ENCODE data around the gene ICAM4. TPM values are rescaled to one million over a fixed set of nuclear protein-coding genes. Genes with fewer than 3 reads are reported as not detected.

ICAM4 gene
- total RNA-seq, 4 donors from 2014 or later, result 1.3 TPM; not detected in 3

- peaks cover 0 to 74% (median 41%) of the 10 kb centered on the region in 4 donors for H3K4me1 ChIP-seq
- no peak overlapping the region for H3K4me3 ChIP-seq
- no peaks in the 10 kb centered on the region for H3K36me3 ChIP-seq
- no peak overlapping the region for H3K27ac ChIP-seq
- 17 to 24% methylated on average over 40 to 43 of the region's 49 CpGs for WGBS, 2 donors
- no peak for DNase-seq (ENCODE audit: low spot score in 2 of 2)
- H3K9me3 ChIP-seq, result no peaks in the 10 kb centered on the region
- H3K27me3 ChIP-seq, result peaks cover 3 to 97% of the 10 kb centered on the region in 2 donors
- no peak for TF ChIP-seq POLR2A (IDR thresholded peaks at IDR 0.05)
- TF ChIP-seq CTCF (IDR thresholded peaks at IDR 0.05), result no peak
- no peak for TF ChIP-seq EP300 (IDR thresholded peaks at IDR 0.05)
These were observed 7.0 kb downstream of the ICAM4 start for GRCh38 chr19:10293637-10294367.

GRCh38 chr19:10294368-10294697 is 7.6 kb downstream of the ICAM4 start:
- H3K4me3 ChIP-seq, result no peak overlapping the region
- TF ChIP-seq CTCF (IDR thresholded peaks at IDR 0.05), result no peak
- TF ChIP-seq POLR2A (IDR thresholded peaks at IDR 0.05), result no peak
- TF ChIP-seq EP300 (IDR thresholded peaks at IDR 0.05), result no peak
- no peaks in the 10 kb centered on the region for H3K9me3 ChIP-seq
- DNase-seq (ENCODE audit: low spot score in 2 of 2), result no peak
- WGBS, 2 donors, result 6 to 20% methylated on average over 12 to 20 of the region's 25 CpGs
- no peaks in the 10 kb centered on the region for H3K36me3 ChIP-seq
- H3K27ac ChIP-seq, result no peak overlapping the region
- peaks cover 0 to 68% (median 35%) of the 10 kb centered on the region in 4 donors for H3K4me1 ChIP-seq
- H3K27me3 ChIP-seq, result peaks cover 3 to 96% of the 10 kb centered on the region in 2 donors

GRCh38 chr19:10295305-10295846 is 8.6 kb downstream of the ICAM4 start:
- Histone ChIP-seq H3K4me3 (peak overlapping the region in 2 of 4 donors; percentile 9 to 15), H3K27me3 (peaks cover 3 to 96% of the 10 kb centered on the region in 2 donors)

GRCh38 chr19:10295847-10296591 is 9.3 kb downstream of the ICAM4 start:
- H3K4me3 ChIP-seq, result peak overlapping the region in 2 of 4 donors; percentile 9 to 15
- 7 to 19% methylated on average over 28 to 31 of the region's 58 CpGs for WGBS, 2 donors
- H3K27me3 ChIP-seq, result peaks cover 3 to 96% of the 10 kb centered on the region in 2 donors

More at GRCh38 chr19:10295305-10295846, 8.6 kb downstream of the ICAM4 start:
- 0 to 1% methylated on average over 16 to 22 of the region's 48 CpGs for WGBS, 2 donors
- Histone ChIP-seq H3K4me1 (peaks cover 0 to 58% (median 26%) of the 10 kb centered on the region in 4 donors), H3K9me3 (no peaks in the 10 kb centered on the region), H3K27ac (no peak overlapping the region), H3K36me3 (no peaks in the 10 kb centered on the region)
- TF ChIP-seq EP300 (IDR thresholded peaks at IDR 0.05) (no peak), POLR2A (IDR thresholded peaks at IDR 0.05) (no peak), CTCF (IDR thresholded peaks at IDR 0.05) (no peak)
- no peak for DNase-seq (ENCODE audit: low spot score in 2 of 2)

More at GRCh38 chr19:10295847-10296591, 9.3 kb downstream of the ICAM4 start:
- Histone ChIP-seq H3K4me1 (peaks cover 0 to 52% (median 20%) of the 10 kb centered on the region in 4 donors), H3K9me3 (no peaks in the 10 kb centered on the region), H3K36me3 (no peaks in the 10 kb centered on the region), H3K27ac (no peak overlapping the region)
- TF ChIP-seq CTCF (IDR thresholded peaks at IDR 0.05) (no peak), POLR2A (IDR thresholded peaks at IDR 0.05) (no peak), EP300 (IDR thresholded peaks at IDR 0.05) (no peak)
- no peak for DNase-seq (ENCODE audit: low spot score in 2 of 2)

Measured in tibial nerve (tissue), 4 donors.